Endothelial cell of umbilical vein (primary cell): ENCODE data around the gene LRRN1. TPM values are rescaled to one million over a fixed set of nuclear protein-coding genes. Genes with fewer than 3 reads are reported as not detected.

Source experiments
- BruUV-seq: library from RNA; stranded (reverse); fragments of 400-500 nt; replicated peaks from 2 replicates; lab custom pipeline; 2021; lab: Mats Ljungman, UMichigan
- CTCF ChIA-PET: fragments of 300-600, 350-600 bp; sonication (Branson Sonifier 250); formaldehyde crosslinking; loops from one replicate; lab custom pipeline; 2021; ENCODE audit warnings: antibody characterized with exemption, inconsistent platforms; lab: Charles Lee
- POLR2A ChIA-PET: fragments of 300-600, 350-600 bp; sonication (Branson Sonifier 250); formaldehyde crosslinking; loops from one replicate; lab custom pipeline; 2021; ENCODE audit warnings: antibody characterized with exemption, inconsistent platforms; lab: Charles Lee
- DNase-seq: peaks from one replicate; pipeline ENCODE4 v3.0.0-alpha.2; 2011; ENCODE audit warnings: low read depth, low spot score
- FAIRE-seq: peaks from 2 replicates; lab custom pipeline; 2011; peaks lifted over from hg19 to GRCh38; lab: Jason Lieb, UNC
- H2AFZ ChIP-seq: 2 replicates; pipeline ENCODE4 v1.6.0; 2012; ENCODE audit warnings: low read depth, low read length, control low read depth, inconsistent platforms
- H3K27ac ChIP-seq: 2 replicates; pipeline ENCODE4 v1.5.1; 2011; ENCODE audit warnings: low read depth, mild to moderate bottlenecking, control low read depth, low read length, moderate library complexity; ENCODE audit not compliant: insufficient read depth
- H3K27me3 ChIP-seq, 2 experiments: 2 replicates each; pipeline versions ENCODE4 v1.6.0 to v1.6.1; 2011; ENCODE audit warnings: low read length in 2 of 2, mixed read lengths in 1 of 2; ENCODE audit not compliant: control insufficient read depth in 2 of 2, insufficient read depth in 2 of 2
- H3K36me3 ChIP-seq, 2 experiments: 2 replicates in 1 of 2; 3 replicates in 1 of 2; pipeline ENCODE4 v1.5.1; 2011; ENCODE audit warnings: low read length in 2 of 2, mild to moderate bottlenecking in 1 of 2, moderate library complexity in 1 of 2; ENCODE audit not compliant: control insufficient read depth in 2 of 2, insufficient read depth in 2 of 2; ENCODE audit errors: extremely low read depth in 1 of 2
- H3K4me1 ChIP-seq: 3 replicates; pipeline ENCODE4 v1.5.1; 2011; ENCODE audit warnings: mild to moderate bottlenecking, low read length; ENCODE audit not compliant: control insufficient read depth, insufficient read depth; ENCODE audit errors: extremely low read depth
- H3K4me2 ChIP-seq: 2 replicates; pipeline ENCODE4 v1.6.1; 2011; ENCODE audit warnings: low read length, control low read depth, mixed read lengths; ENCODE audit not compliant: insufficient read depth
- H3K4me3 ChIP-seq, 3 experiments: fragments of 200-600 bp in 1 of 3; sonication (generic), shearing (Covaris generic) in 1 of 3; replicated peaks in 1 of 3; 2 replicates each; pipeline ENCODE4 v1.5.1; 2011 to 2016; ENCODE audit warnings: control low read depth in 3 of 3, low read length in 3 of 3, mild to moderate bottlenecking in 2 of 3, inconsistent platforms in 1 of 3, low read depth in 1 of 3, moderate library complexity in 1 of 3; ENCODE audit not compliant: insufficient read depth in 1 of 3
- H3K79me2 ChIP-seq: 2 replicates; pipeline ENCODE4 v1.6.0; 2012; ENCODE audit warnings: low read length, inconsistent platforms; ENCODE audit not compliant: control insufficient read depth, insufficient read depth
- H3K9ac ChIP-seq: replicated peaks from 2 replicates; pipeline ENCODE3; 2011; ENCODE audit warnings: low read length, control low read depth; ENCODE audit not compliant: insufficient read depth; ENCODE audit errors: extremely low read depth
- H3K9me1 ChIP-seq: replicated peaks from 3 replicates; pipeline ENCODE4 v1.6.0; 2011; ENCODE audit warnings: mild to moderate bottlenecking, low read length; ENCODE audit not compliant: control insufficient read depth, insufficient read depth; ENCODE audit errors: extremely low read depth
- H3K9me3 ChIP-seq: replicated peaks from 2 replicates; pipeline ENCODE4 v1.5.1; 2012; ENCODE audit warnings: low read length, inconsistent platforms; ENCODE audit not compliant: control insufficient read depth, insufficient read depth
- H4K20me1 ChIP-seq: replicated peaks from 2 replicates; pipeline ENCODE3; 2011; ENCODE audit warnings: mild to moderate bottlenecking, low read length; ENCODE audit not compliant: control insufficient read depth, insufficient read depth; ENCODE audit errors: extremely low read depth
- EZH2 ChIP-seq: IDR thresholded peaks from 2 replicates; pipeline ENCODE4 v1.6.1; 2012; ENCODE audit warnings: borderline replicate concordance, low read depth, mild to moderate bottlenecking, moderate library complexity, low read length, inconsistent platforms; ENCODE audit not compliant: severe bottlenecking
- FOS ChIP-seq: IDR thresholded peaks from 2 replicates; pipeline ENCODE4 v1.6.1; 2011; ENCODE audit warnings: mild to moderate bottlenecking, low read length, moderate library complexity, borderline replicate concordance; ENCODE audit not compliant: insufficient read depth
- GATA2 ChIP-seq: IDR thresholded peaks from 2 replicates; pipeline ENCODE4 v1.7.0; 2011; ENCODE audit warnings: low read depth, mild to moderate bottlenecking, moderate library complexity, mixed read lengths, low read length; ENCODE audit not compliant: insufficient read length, insufficient read depth
- JUN ChIP-seq: IDR thresholded peaks from 2 replicates; pipeline ENCODE4 v1.6.1; 2011; ENCODE audit warnings: borderline replicate concordance, low read depth; ENCODE audit not compliant: insufficient read length, insufficient read depth
- MYC ChIP-seq: IDR thresholded peaks from one replicate; pipeline ENCODE4 v1.6.1; 2011; ENCODE audit warnings: mild to moderate bottlenecking, low read depth, low read length
- POLR2A ChIP-seq: IDR thresholded peaks from 2 replicates; pipeline ENCODE4 v1.6.1; 2012; ENCODE audit warnings: low read depth, mild to moderate bottlenecking, control low read depth, low read length
- POLR2AphosphoS5 ChIP-seq: IDR thresholded peaks from 2 replicates; pipeline ENCODE4 v1.6.1; 2012; ENCODE audit warnings: low read depth, mild to moderate bottlenecking, control low read depth, low read length, moderate library complexity; ENCODE audit not compliant: insufficient read depth
- dilution Hi-C: fragments of 300-500 bp; cut with MboI; formaldehyde crosslinking; loops from one replicate; pipeline ENCODE4 v1.15.0; 2019; ENCODE audit warnings: low sequenced_read_pairs; ENCODE audit not compliant: extremely low pct_ligation_motif_present
- intact Hi-C: fragments of 100-400 bp; cut with micrococcal nuclease; formaldehyde crosslinking; loops from one replicate; pipeline ENCODE4 v1.10.0; 2022
- polyA plus RNA-seq, 4 experiments: library from polyadenylated mRNA; depleted of rRNA in 3 of 4; stranded (reverse) in 3 of 4; unstranded in 1 of 4; fragments of >200 nt; gene quantifications; 2 replicates each; pipeline versions ENCODE4 v1.2.1 to v1.2.3, GENCODE V29; 2011 to 2012; ENCODE audit warnings: missing spikeins in 1 of 4
- total RNA-seq: library from RNA; stranded (reverse); gene quantifications from 2 replicates; pipeline ENCODE4 v1.2.3, GENCODE V29; 2021
- TF ChIP-seq, protein P1 (sequence below), 2 donors: IDR thresholded peaks; 1 replicate in 1 of 2; 2 replicates in 1 of 2; pipeline ENCODE4 v1.5.1; 2011; ENCODE audit warnings: low read length in 2 of 2, mild to moderate bottlenecking in 2 of 2, moderate library complexity in 2 of 2, control low read depth in 1 of 2, inconsistent platforms in 1 of 2, low read depth in 1 of 2; ENCODE audit not compliant: insufficient read depth in 1 of 2; ENCODE audit errors: extremely low read depth in 1 of 2
- TF ChIP-seq, protein P2 (sequence below): IDR thresholded peaks from 2 replicates; pipeline ENCODE4 v1.6.1; 2011; ENCODE audit not compliant: insufficient read depth, insufficient read length

The LRRN1 gene
- total and polyA plus RNA-seq, 2 donors (not counting 3 experiments of a cell fraction or from before 2014, with no cell fraction given): 0.04 TPM; not detected in 1

DNA sequence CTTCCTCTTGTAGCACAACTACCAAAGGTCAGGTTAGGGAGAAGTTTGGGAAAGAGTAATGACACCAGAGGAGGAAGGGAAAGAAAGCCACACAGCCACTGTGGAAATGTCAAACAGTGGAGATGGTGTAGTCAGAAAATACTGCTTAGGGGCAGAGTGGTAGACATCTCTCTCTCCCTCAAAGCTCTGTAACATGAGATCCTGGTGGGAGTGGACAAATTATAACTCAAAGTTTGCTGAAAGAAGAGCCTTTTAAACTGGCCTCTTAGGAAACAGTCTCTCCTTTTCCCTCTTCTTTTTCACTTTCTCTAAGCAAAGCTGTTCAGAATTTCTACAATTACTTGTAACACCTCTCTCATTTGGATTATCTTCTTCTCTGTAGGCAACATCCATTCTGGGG lies 55.8 kb downstream of the LRRN1 start:
- ChIA-PET POLR2A (no interaction called here), CTCF (no interaction called here)
- TF ChIP-seq POLR2AphosphoS5 (no peak), JUN (no peak), EZH2 (no peak), MYC (no peak), POLR2A (no peak), FOS (no peak), GATA2 (no peak)
- TF ChIP-seq, protein P1, sequence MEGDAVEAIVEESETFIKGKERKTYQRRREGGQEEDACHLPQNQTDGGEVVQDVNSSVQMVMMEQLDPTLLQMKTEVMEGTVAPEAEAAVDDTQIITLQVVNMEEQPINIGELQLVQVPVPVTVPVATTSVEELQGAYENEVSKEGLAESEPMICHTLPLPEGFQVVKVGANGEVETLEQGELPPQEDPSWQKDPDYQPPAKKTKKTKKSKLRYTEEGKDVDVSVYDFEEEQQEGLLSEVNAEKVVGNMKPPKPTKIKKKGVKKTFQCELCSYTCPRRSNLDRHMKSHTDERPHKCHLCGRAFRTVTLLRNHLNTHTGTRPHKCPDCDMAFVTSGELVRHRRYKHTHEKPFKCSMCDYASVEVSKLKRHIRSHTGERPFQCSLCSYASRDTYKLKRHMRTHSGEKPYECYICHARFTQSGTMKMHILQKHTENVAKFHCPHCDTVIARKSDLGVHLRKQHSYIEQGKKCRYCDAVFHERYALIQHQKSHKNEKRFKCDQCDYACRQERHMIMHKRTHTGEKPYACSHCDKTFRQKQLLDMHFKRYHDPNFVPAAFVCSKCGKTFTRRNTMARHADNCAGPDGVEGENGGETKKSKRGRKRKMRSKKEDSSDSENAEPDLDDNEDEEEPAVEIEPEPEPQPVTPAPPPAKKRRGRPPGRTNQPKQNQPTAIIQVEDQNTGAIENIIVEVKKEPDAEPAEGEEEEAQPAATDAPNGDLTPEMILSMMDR (IDR thresholded peaks at IDR 0.05; ENCODE audit: extremely low read depth in 1 of 2, insufficient read depth in 1 of 2, low read depth in 1 of 2, low read length in 2 of 2): no peak
- TF ChIP-seq, protein P2, sequence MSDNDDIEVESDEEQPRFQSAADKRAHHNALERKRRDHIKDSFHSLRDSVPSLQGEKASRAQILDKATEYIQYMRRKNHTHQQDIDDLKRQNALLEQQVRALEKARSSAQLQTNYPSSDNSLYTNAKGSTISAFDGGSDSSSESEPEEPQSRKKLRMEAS: no peak
- Histone ChIP-seq H3K79me2 (no peaks in the 10 kb centered on the region), H3K9ac (no peak overlapping the region), H3K9me3 (peaks cover 4% of the 10 kb centered on the region), H3K4me1 (no peaks in the 10 kb centered on the region), H3K4me3 (no peak overlapping the region), H2AFZ (no peak overlapping the region), H3K36me3 (no peaks in the 10 kb centered on the region), H3K4me2 (no peak overlapping the region), H3K9me1 (no peaks in the 10 kb centered on the region), H3K27ac (no peak overlapping the region), H3K27me3 (no peaks in the 10 kb centered on the region), H4K20me1 (no peaks in the 10 kb centered on the region)
- no peak for FAIRE-seq
- intact Hi-C loops (no loop called here), dilution Hi-C loops (no loop called here)
- no TSS peak for BruUV-seq
- DNase-seq: no peak
